GM10248 (cell line): Measurements from ENCODE around the gene SLC16A5.

Source experiments
- CTCF ChIA-PET: fragments of 300-600 bp; sonication (Branson Sonifier 250); formaldehyde crosslinking; extraction: SDS; loops from one replicate; lab custom pipeline; 2021; ENCODE audit warnings: antibody characterized with exemption; lab: Yijun Ruan, JAX
- POLR2A ChIA-PET: fragments of 350-650 bp; sonication (Branson Sonifier 250); formaldehyde crosslinking; extraction: SDS; loops from one replicate; lab custom pipeline; 2020; ENCODE audit warnings: antibody characterized with exemption; lab: Yijun Ruan, JAX
- DNase-seq: peaks from one replicate; pipeline ENCODE4 v3.0.0; 2012; ENCODE audit errors: extremely low spot score
- CTCF ChIP-seq: IDR thresholded peaks from 2 replicates; pipeline ENCODE4 v1.5.1; 2012; ENCODE audit warnings: mild to moderate bottlenecking, low read depth; ENCODE audit errors: extremely low read depth, missing control alignments, control extremely low read depth

The SLC16A5 gene

GRCh38 chr17:75077072-75077495 lies 10.7 kb upstream of the SLC16A5 start:
- ChIA-PET CTCF (interaction anchor here (1.1 to 3.9 kb wide), 7 partner anchors 9 to 194 kb away, joined by 3 to 23 read pairs (median 6); partner anchors contain the start of genes MIF4GD and NT5C), POLR2A (no interaction called here)
- DNase-seq: peak; percentile 54
- no peak for TF ChIP-seq CTCF

GRCh38 chr17:75077496-75078283 lies 10.1 kb upstream of the SLC16A5 start:
- peak; percentile 40 for TF ChIP-seq CTCF
- CTCF ChIA-PET: interaction anchor here (1.0 to 3.9 kb wide), 12 partner anchors 9 to 193 kb away, joined by 3 to 23 read pairs (median 6); partner anchors contain the start of genes MIF4GD and SLC16A5
- POLR2A ChIA-PET: no interaction called here
- DNase-seq: peak; percentile 75

- peak; percentile 74 for DNase-seq
- no peak for TF ChIP-seq CTCF
- ChIA-PET CTCF (interaction anchor here (0.9 to 3.9 kb wide), 11 partner anchors 9 to 123 kb away, joined by 3 to 23 read pairs (median 5); partner anchors contain the start of gene SLC16A5), POLR2A (interaction anchor here (0.6 to 0.9 kb wide), 2 partner anchors 27 to 36 kb away, joined by 3 to 4 read pairs; no protein-coding TSS in a partner anchor)
Measured at GRCh38 chr17:75078284-75079022, 9.3 kb upstream of the SLC16A5 start.

GRCh38 chr17:75079023-75079373 lies 8.8 kb upstream of the SLC16A5 start:
- ChIA-PET POLR2A (interaction anchor here (0.9 kb wide), 1 partner anchor 36 kb away, joined by 3 read pairs; no protein-coding TSS in a partner anchor), CTCF (interaction anchor here (0.9 to 3.9 kb wide), 8 partner anchors 9 to 123 kb away, joined by 3 to 23 read pairs (median 6); partner anchors contain the start of gene SLC16A5)
- TF ChIP-seq CTCF: no peak
- DNase-seq: no peak

GRCh38 chr17:75081611-75082540 lies 5.9 kb upstream of the SLC16A5 start:
- CTCF ChIA-PET: interaction anchor here (0.8 to 2.3 kb wide), 8 partner anchors 12 to 189 kb away, joined by 3 to 12 read pairs (median 4); partner anchors contain the start of genes MIF4GD, MRPL58 and NT5C
- DNase-seq: no peak
- POLR2A ChIA-PET: interaction anchor here (1.0 kb wide), 1 partner anchor 35 kb away, joined by 3 read pairs; the partner anchor contains the start of genes ATP5PD and KCTD2
- TF ChIP-seq CTCF: no peak
